ENCODE measurements around the gene SDR42E2. TPM values are rescaled to one million over a fixed set of nuclear protein-coding genes. Genes with fewer than 3 reads are reported as not detected.
A peak's percentile ranks its signal among the peaks of the same experiment; 100 is the strongest.

SDR42E2 gene
- total and polyA plus RNA-seq, 10 of the 15 experiments (the other 5 are each of a cell fraction or from before 2014, with no cell fraction given): 0.01 to 0.09 (median 0.08) TPM; not detected in 4

- no peak for FAIRE-seq
- Histone ChIP-seq H3K4me3 (no peak overlapping the region), H4K20me1 (ENCODE audit: control insufficient read depth, insufficient read depth) (no peaks in the 10 kb centered on the region), H2AFZ (ENCODE audit: control insufficient read depth, low read depth, low read length) (no peak overlapping the region), H3K9ac (ENCODE audit: control insufficient read depth, insufficient read depth, low read length) (no peak overlapping the region), H3K4me1 (ENCODE audit: control insufficient read depth, insufficient read depth, low read length) (no peaks in the 10 kb centered on the region), H3K4me2 (ENCODE audit: control insufficient read depth, insufficient read depth) (no peak overlapping the region), H3K36me3 (ENCODE audit: control insufficient read depth in 2 of 2, insufficient read depth in 2 of 2, low read length in 1 of 2) (peaks cover 3 to 4% of the 10 kb centered on the region in 2 experiments; a peak in 3 of 4 replicates), H3K27me3 (replicated peaks in 1 of 2; ENCODE audit: control insufficient read depth in 2 of 2, insufficient read depth in 2 of 2, low read length in 1 of 2) (no peaks in the 10 kb centered on the region), H3K27ac (ENCODE audit: control insufficient read depth, insufficient read depth) (no peak overlapping the region), H3K9me3 (replicated peaks; ENCODE audit: control insufficient read depth, insufficient read depth, low read length) (no peaks in the 10 kb centered on the region), H3K79me2 (ENCODE audit: control insufficient read depth, insufficient read depth, low read length) (no peaks in the 10 kb centered on the region; the same call in 1 of the 2 replicates)
- RAD21 ChIA-PET (ENCODE audit: unreplicated experiment): no interaction called here
- SMC1A ChIA-PET (ENCODE audit: uncharacterized antibody, unreplicated experiment): interaction anchor here (0.9 kb wide), 1 partner anchor 9 kb away, joined by 3 read pairs; no protein-coding TSS in a partner anchor
- POLR2A ChIA-PET: interaction anchor here (0.6 to 1.0 kb wide), 3 partner anchors 36 to 46 kb away, joined by 3 to 10 read pairs (median 6); no protein-coding TSS in a partner anchor
- DNase-seq (ENCODE audit: low read depth, low spot score): no peak
- in situ Hi-C loops (cut with MboI) (no loop called here), intact Hi-C loops (cut with micrococcal nuclease; ENCODE audit: unreplicated experiment) (no loop called here)
- no TSS peak for BruUV-seq (replicated peaks)
- 82% methylated on average over 14 of the region's 14 CpGs for WGBS (ENCODE audit: insufficient coverage, insufficient replicate concordance, low lambda C conversion rate, missing lambda C conversion rate)
- CTCF ChIA-PET: interaction anchor here (0.6 to 1.5 kb wide), 3 partner anchors 9 to 1110 kb away, joined by 3 to 4 read pairs (median 3); no protein-coding TSS in a partner anchor
- no peak for ATAC-seq
- TF ChIP-seq ELK1 (IDR thresholded peaks at IDR 0.05; ENCODE audit: low read depth, low read length) (no peak), RBBP5 (conservative IDR thresholded peaks at IDR 0.05) (no peak), CBFB (IDR thresholded peaks at IDR 0.05; ENCODE audit: low read depth) (no peak), JUNB (IDR thresholded peaks at IDR 0.05) (peak; percentile 36; the same call in 1 of the 2 replicates)
These were observed 70.2 kb downstream of the SDR42E2 start for GRCh38 chr16:22232277-22233036.

GRCh38 chr16:22233037-22233372 lies 70.7 kb downstream of the SDR42E2 start:
- Histone ChIP-seq H3K9me3 (replicated peaks; ENCODE audit: control insufficient read depth, insufficient read depth, low read length) (no peaks in the 10 kb centered on the region), H2AFZ (ENCODE audit: control insufficient read depth, low read depth, low read length) (no peak overlapping the region), H3K4me3 (no peak overlapping the region), H3K27ac (ENCODE audit: control insufficient read depth, insufficient read depth) (no peak overlapping the region), H3K4me1 (ENCODE audit: control insufficient read depth, insufficient read depth, low read length) (no peaks in the 10 kb centered on the region), H3K27me3 (replicated peaks in 1 of 2; ENCODE audit: control insufficient read depth in 2 of 2, insufficient read depth in 2 of 2, low read length in 1 of 2) (no peaks in the 10 kb centered on the region), H4K20me1 (ENCODE audit: control insufficient read depth, insufficient read depth) (no peaks in the 10 kb centered on the region), H3K4me2 (ENCODE audit: control insufficient read depth, insufficient read depth) (no peak overlapping the region), H3K9ac (ENCODE audit: control insufficient read depth, insufficient read depth, low read length) (no peak overlapping the region), H3K36me3 (ENCODE audit: control insufficient read depth in 2 of 2, insufficient read depth in 2 of 2, low read length in 1 of 2) (peaks cover 4% of the 10 kb centered on the region in 2 experiments; a peak in 3 of 4 replicates), H3K79me2 (ENCODE audit: control insufficient read depth, insufficient read depth, low read length) (no peaks in the 10 kb centered on the region; the same call in 1 of the 2 replicates)
- ChIA-PET CTCF (interaction anchor here (0.6 to 1.5 kb wide), 2 partner anchors 9 to 1111 kb away, joined by 3 to 4 read pairs; no protein-coding TSS in a partner anchor), SMC1A (ENCODE audit: uncharacterized antibody, unreplicated experiment) (no interaction called here), RAD21 (ENCODE audit: unreplicated experiment) (no interaction called here), POLR2A (no interaction called here)
- WGBS (ENCODE audit: insufficient coverage, insufficient replicate concordance, low lambda C conversion rate, missing lambda C conversion rate): 96% methylated on average over 6 of the region's 6 CpGs
- DNase-seq (ENCODE audit: low read depth, low spot score) (no peak), FAIRE-seq (no peak), ATAC-seq (no peak)
- intact Hi-C loops (cut with micrococcal nuclease; ENCODE audit: unreplicated experiment) (no loop called here), in situ Hi-C loops (cut with MboI) (no loop called here)
- BruUV-seq (replicated peaks): no TSS peak
- TF ChIP-seq CHD4 (IDR thresholded peaks at IDR 0.05) (no peak), SMARCA5 (IDR thresholded peaks at IDR 0.05) (no peak), GABPA (IDR thresholded peaks at IDR 0.05; ENCODE audit: low read depth) (no peak), BACH1 (IDR thresholded peaks at IDR 0.05; ENCODE audit: borderline replicate concordance) (no peak), STAT1 (conservative IDR thresholded peaks at IDR 0.05) (no peak), SMAD5 (IDR thresholded peaks at IDR 0.05; ENCODE audit: low read depth) (no peak), ELK1 (IDR thresholded peaks at IDR 0.05; ENCODE audit: low read depth, low read length) (no peak), FOXK2 (IDR thresholded peaks at IDR 0.05) (no peak), MXI1 (IDR thresholded peaks at IDR 0.05; ENCODE audit: low read depth, low read length) (no peak), KAT2A (conservative IDR thresholded peaks at IDR 0.05; ENCODE audit: control insufficient read depth, low read depth, low read length) (no peak), HDGF (IDR thresholded peaks at IDR 0.05) (no peak)

All from GM12878 (cell line).